Measurements from ENCODE around the gene TMEM125.

DNA sequence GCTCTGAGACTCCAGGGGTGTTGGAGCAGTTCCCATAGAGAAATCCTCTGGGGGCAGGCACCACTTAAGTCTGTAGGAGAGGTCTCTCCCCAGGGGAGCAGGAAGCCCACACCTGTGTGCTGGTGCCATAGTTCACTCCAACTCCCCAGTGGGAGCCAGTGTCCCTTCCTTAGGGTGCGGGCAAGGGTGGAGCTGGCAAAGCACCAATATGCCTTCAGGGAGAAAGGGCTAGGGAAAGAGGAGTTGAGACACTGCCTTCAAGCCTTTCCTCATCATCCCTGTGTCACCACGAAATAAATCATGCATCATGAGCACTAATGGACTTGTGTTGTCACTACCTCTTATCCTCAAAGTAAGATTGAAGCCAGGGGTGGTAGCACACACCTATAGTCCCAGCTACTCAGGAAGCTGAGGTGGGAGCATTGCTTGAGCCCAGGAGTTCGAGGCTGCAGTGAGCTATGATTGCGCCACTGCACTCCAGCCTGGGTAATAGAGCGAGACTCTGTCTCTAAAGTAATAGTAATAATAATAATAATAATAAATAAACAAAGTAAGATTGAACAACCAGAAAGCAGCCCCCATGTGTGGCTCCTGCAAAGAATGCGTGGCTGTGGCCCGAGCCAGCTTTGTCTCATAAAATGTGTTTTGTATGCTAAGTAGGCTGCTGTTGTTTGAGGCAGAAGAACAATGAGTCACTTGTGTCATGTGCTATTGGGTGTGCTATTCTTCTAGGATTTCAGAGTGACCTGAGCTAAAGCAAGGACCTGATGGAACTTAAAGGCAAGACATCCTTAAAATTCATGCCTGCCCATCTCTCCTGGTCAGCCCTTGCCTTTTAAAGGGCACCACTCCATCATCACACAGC, 24.3 kb downstream of the TMEM125 start:
- TF ChIP-seq POLR2A (IDR thresholded peaks at IDR 0.05) (peak; percentile 18), CTCF (IDR thresholded peaks at IDR 0.05) (no peak)

All from prostate gland (tissue), 2 donors.